Measurements from ENCODE around the gene CFAP58. TPM values are rescaled to one million over a fixed set of nuclear protein-coding genes. Genes with fewer than 3 reads are reported as not detected.

The CFAP58 gene
- total RNA-seq, 2 experiments from 2014 or later = 0.24 to 0.47 TPM

DNA sequence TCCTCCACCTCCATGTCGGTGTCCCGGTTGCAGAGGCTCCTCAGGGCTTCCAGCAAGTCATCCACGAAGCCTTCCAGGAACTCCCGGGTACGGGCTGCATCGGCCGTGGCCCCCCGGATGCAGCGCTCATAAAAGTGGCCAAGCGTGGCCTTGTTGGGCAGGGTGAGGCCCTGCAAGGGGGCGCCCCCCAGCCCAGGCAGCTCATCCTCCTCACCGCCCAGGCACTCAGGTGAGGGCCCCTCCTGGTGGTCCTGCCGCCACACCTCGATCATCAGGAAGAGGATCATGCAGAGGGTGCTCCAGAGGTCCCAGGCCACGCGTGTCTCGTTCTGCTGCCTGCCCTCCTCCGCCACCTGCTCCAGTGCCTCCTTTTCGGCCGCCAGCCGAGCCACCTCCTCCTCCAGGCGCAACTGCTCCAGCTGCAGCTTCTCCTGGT, 38.1 kb upstream of the CFAP58 start:
- no peak for ATAC-seq
- Mint-ChIP-seq H3K36me3 (ENCODE audit: low read depth) (peaks cover 54% of the 10 kb centered on the region), H3K4me3 (no peak overlapping the region), H3K9me3 (ENCODE audit: insufficient read depth) (no peaks in the 10 kb centered on the region), H3K27ac (no peak overlapping the region), H3K27me3 (ENCODE audit: low read depth) (no peaks in the 10 kb centered on the region), H3K4me1 (ENCODE audit: low read depth) (peaks cover 46% of the 10 kb centered on the region)
- no peak for DNase-seq
- ChIA-PET POLR2A (no interaction called here), CTCF (interaction anchor here (0.6 to 13.8 kb wide), 3 partner anchors 10 to 35 kb away, joined by 3 to 303 read pairs (median 3); partner anchors contain the start of gene CFAP58)

DNA sequence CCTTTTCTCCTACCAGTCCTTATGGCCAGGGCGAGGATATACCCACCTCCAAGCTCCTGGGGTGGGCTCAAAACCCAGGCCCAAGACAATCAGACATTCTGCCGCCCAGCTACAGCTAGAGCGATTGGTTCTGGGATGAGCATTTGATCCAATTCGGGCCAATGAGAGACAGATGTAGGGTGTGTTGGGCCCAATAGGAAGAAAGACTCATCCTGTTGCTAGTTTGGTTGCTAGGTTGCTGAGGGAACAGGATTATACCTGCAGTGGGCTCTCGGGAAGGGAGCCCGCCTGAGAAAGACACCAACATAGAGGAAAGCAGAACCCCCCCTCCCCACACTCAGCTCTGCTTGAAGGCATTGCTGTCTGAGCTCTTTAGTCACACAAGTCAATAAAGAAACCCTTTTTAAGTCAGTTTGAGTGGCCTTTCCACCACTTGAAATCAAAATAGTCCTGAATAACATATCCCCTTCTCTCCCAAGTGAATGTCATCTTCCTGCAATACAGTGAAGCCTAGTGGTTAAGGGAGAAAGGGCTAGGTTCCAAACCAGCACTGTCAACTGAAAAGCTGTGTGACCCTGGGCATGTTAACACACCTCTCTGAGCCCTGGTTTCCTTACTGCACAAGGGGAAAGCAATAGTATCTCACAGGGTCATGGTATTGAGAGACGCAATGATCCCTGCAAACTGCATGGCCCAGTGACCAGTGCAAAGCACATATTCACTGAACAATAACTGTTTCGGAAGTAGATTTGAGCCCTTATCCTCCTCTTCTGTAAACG, 37.1 kb upstream of the CFAP58 start:
- no peaks in the 10 kb centered on the region for H3K27me3 Mint-ChIP-seq (ENCODE audit: low read depth)
- no peaks in the 10 kb centered on the region for H3K9me3 Mint-ChIP-seq (ENCODE audit: insufficient read depth)
- peaks cover 47% of the 10 kb centered on the region for H3K4me1 Mint-ChIP-seq (ENCODE audit: low read depth)
- no peak for ATAC-seq
- POLR2A ChIA-PET = no interaction called here
- H3K27ac Mint-ChIP-seq = no peak overlapping the region
- no peak overlapping the region for H3K4me3 Mint-ChIP-seq
- DNase-seq = no peak
- H3K36me3 Mint-ChIP-seq (ENCODE audit: low read depth) = peaks cover 51% of the 10 kb centered on the region
- CTCF ChIA-PET = interaction anchor here (0.9 to 1.2 kb wide), 3 partner anchors 17 to 34 kb away, joined by 3 read pairs; no protein-coding TSS in a partner anchor

DNA sequence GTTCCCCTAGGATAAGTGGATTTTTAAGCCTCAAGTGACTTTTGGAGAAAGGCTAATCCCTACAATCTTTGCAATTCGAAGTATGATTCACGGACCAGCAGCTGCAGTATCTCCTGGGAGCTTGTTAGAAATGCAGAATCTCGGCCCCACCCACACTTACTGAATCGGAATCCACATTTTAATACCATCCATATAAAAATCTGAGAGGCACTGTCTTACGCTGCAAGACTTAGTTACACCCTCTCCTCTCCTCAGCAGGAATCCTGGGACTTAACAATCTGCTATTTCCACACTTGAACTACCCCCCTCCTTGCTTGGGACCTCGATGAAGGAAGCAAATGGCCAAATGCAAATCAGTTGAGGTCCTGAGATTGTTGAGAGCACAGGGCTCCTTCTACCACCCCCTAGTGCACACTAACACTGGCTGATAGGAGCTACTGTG, 36.3 kb upstream of the CFAP58 start:
- no peak overlapping the region for H3K27ac Mint-ChIP-seq
- H3K27me3 Mint-ChIP-seq (ENCODE audit: low read depth) = no peaks in the 10 kb centered on the region
- CTCF ChIA-PET = interaction anchor here (0.9 kb wide), 1 partner anchor 12 kb away, joined by 3 read pairs; no protein-coding TSS in a partner anchor
- peaks cover 49% of the 10 kb centered on the region for H3K4me1 Mint-ChIP-seq (ENCODE audit: low read depth)
- ATAC-seq = no peak
- no peak for DNase-seq
- no peaks in the 10 kb centered on the region for H3K9me3 Mint-ChIP-seq (ENCODE audit: insufficient read depth)
- H3K36me3 Mint-ChIP-seq (ENCODE audit: low read depth) = peaks cover 47% of the 10 kb centered on the region
- no peak overlapping the region for H3K4me3 Mint-ChIP-seq
- POLR2A ChIA-PET = no interaction called here

DNA sequence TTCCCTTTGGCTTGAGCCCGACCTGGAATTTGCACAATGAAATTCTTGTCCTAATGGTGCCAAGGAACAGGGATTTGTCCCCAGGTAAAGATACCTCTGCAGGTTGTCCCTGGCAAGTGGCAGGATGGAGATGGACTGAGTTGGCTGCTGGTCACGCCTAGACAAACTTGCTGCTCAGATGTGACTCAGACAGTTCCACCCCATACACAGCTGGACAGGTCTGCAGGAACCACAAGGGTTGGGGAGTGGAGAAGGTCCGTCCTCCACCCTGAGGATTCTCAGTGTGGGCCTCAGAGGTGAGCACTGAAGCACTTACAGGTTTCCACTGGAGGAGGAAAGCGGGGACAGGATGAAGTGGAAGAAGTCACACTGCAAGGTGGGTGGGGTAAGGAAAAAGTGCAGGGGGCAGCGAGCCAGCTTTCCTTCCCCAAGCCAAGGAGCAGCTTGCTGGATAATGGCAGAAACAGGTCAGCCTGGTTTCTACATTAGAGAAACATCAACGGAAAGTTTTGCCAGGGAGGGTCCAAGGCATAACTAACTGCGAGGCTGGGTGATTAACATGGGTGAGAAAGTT, 35.8 kb upstream of the CFAP58 start:
- ChIA-PET CTCF (interaction anchor here (0.9 kb wide), 1 partner anchor 12 kb away, joined by 3 read pairs; no protein-coding TSS in a partner anchor), POLR2A (no interaction called here)
- Mint-ChIP-seq H3K4me1 (ENCODE audit: low read depth) (peaks cover 52% of the 10 kb centered on the region), H3K9me3 (ENCODE audit: insufficient read depth) (no peaks in the 10 kb centered on the region), H3K27me3 (ENCODE audit: low read depth) (no peaks in the 10 kb centered on the region), H3K36me3 (ENCODE audit: low read depth) (peaks cover 43% of the 10 kb centered on the region), H3K27ac (no peak overlapping the region), H3K4me3 (no peak overlapping the region)
- DNase-seq (no peak), ATAC-seq (no peak)

DNA sequence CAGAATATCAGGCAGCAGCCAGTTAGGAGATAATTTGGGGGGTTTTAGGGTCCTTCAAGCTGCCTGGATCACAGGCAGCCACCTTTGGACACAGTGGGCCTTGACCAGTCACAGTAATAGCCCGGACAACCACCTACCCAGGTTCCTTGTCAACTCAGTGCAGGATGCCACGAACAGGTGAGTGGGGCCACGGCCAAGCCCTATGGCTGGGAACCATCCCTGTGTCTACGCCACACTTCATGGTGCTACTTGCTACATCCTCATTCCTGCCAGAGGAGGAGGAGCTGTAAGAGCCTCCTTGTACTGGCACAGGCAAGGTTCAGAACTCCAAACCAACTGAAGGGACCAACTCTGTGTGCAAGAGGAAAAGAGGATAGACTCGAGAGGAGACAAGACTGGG, 35.3 kb upstream of the CFAP58 start:
- ATAC-seq (no peak), DNase-seq (no peak)
- H3K9me3 Mint-ChIP-seq (ENCODE audit: insufficient read depth) = no peaks in the 10 kb centered on the region
- CTCF ChIA-PET = interaction anchor here (0.9 kb wide), 1 partner anchor 13 kb away, joined by 3 read pairs; no protein-coding TSS in a partner anchor
- peaks cover 41% of the 10 kb centered on the region for H3K36me3 Mint-ChIP-seq (ENCODE audit: low read depth)
- H3K27me3 Mint-ChIP-seq (ENCODE audit: low read depth) = no peaks in the 10 kb centered on the region
- POLR2A ChIA-PET = no interaction called here
- no peak overlapping the region for H3K27ac Mint-ChIP-seq
- no peak overlapping the region for H3K4me3 Mint-ChIP-seq
- H3K4me1 Mint-ChIP-seq (ENCODE audit: low read depth) = peaks cover 58% of the 10 kb centered on the region

DNA sequence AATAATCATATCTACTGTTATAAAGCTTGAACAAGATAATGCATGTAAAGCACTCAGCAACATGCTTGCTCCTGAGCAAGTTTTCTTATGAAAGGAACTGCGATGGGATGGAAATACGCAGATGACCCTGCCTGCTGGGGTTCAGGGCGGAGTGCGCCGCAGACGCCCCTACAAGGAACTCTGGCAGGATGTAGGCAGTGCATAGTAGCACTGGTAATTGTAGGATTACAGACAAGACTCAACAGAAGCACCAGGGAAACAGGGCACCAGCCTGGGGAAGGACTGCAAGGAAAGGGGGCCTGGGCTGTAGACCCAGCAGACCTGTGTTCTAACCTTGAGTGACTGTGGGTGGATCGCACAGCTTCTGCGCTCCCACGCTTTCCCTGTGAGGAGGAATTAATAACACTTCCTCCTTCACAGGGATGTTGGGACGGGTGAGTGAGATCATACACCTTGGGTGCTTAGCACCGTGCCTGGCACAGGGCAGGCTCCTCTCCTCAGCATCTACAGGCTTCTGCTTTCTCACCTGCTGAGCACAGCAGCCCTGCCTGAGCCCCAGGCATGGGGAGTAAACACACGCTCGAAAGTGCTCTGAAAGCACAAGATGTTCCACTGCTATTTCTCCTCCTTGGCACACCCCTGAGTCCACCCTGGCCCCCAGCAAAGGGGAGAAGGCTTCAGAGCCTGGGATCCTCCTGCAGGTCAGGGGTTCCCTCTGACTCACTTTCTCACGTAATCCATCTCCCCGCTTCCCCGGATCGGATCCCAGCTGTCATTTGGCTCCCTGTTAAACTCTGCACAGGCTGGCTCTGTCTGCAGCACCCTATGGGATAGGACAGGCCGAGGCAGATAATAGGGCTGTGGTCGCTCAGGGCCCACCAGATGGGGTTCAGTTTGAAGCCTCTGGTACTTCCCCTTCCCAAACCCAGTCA, 34.6 kb upstream of the CFAP58 start:
- Mint-ChIP-seq H3K27ac (no peak overlapping the region), H3K4me3 (no peak overlapping the region), H3K4me1 (ENCODE audit: low read depth) (peaks cover 65% of the 10 kb centered on the region), H3K9me3 (ENCODE audit: insufficient read depth) (no peaks in the 10 kb centered on the region), H3K27me3 (ENCODE audit: low read depth) (no peaks in the 10 kb centered on the region), H3K36me3 (ENCODE audit: low read depth) (peaks cover 37% of the 10 kb centered on the region)
- DNase-seq (no peak), ATAC-seq (no peak)
- ChIA-PET POLR2A (no interaction called here), CTCF (no interaction called here)

DNA sequence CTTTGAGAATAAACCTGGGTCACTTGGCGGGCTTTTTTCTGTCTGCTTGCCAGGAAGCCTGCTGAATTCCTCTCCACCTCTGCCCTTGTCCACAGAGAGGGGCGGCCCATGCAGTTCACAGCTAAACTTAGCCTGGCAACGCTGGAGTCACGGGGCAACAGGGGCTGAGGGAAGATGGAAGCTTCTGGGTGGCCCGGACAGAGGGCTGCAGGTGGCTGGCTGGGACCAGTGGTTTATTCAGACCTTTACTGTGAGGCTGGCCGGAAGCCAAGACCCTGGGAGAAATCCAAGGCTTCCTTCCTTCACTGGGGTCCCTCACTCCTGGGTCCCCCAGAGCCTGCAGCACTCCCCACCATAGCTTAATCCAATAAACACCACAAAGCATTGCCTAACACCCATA, 32.4 kb upstream of the CFAP58 start:
- H3K36me3 Mint-ChIP-seq (ENCODE audit: low read depth) = peaks cover 41% of the 10 kb centered on the region
- ChIA-PET CTCF (interaction anchor here (0.7 to 4.3 kb wide), 13 partner anchors 9 to 47 kb away, joined by 3 to 41 read pairs (median 5); partner anchors contain the start of genes CFAP58 and ITPRIP), POLR2A (interaction anchor here (0.7 to 2.8 kb wide), 6 partner anchors 10 to 46 kb away, joined by 3 to 12 read pairs (median 4); partner anchors contain the start of genes CFAP58 and ITPRIP)
- peak overlapping the region; percentile 91 for H3K27ac Mint-ChIP-seq
- H3K4me1 Mint-ChIP-seq (ENCODE audit: low read depth) = peaks cover 87% of the 10 kb centered on the region
- DNase-seq = no peak
- no peak overlapping the region for H3K4me3 Mint-ChIP-seq
- H3K27me3 Mint-ChIP-seq (ENCODE audit: low read depth) = no peaks in the 10 kb centered on the region
- ATAC-seq = no peak
- H3K9me3 Mint-ChIP-seq (ENCODE audit: insufficient read depth) = no peaks in the 10 kb centered on the region

DNA sequence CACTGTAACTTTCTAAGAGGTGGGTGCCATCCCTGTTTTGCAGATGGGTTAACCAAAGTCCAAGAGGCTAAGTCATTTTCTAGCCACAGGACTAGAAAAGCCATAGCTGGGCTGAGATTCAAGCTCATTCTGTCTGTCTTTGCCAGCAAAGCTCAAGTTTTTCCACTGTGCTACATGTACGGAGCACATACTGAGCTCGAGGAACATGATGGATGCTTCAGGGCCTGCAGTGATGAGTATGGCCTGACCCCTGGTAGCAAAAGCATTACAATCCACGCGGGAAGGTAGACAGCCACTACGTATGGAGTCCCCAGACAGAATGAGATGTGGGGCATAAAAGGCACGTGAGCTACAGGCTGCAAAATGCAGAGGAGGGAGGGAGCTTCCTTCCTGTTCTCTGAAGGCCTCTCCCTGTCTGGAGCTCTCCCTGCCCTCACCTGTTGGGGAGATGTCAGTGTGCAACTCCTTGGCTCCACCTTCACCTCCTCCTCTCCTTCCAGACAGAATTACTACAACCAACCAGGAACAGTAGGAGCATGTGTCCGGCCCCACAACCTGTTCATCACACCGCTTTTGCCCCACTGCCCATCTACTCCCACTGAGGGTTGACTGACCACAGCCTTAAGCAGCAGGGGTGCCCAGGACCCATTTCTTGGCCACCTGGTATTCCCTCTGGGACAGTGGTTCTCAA, 31.8 kb upstream of the CFAP58 start:
- H3K4me1 Mint-ChIP-seq (ENCODE audit: low read depth) = peaks cover 92% of the 10 kb centered on the region
- H3K9me3 Mint-ChIP-seq (ENCODE audit: insufficient read depth) = no peaks in the 10 kb centered on the region
- DNase-seq = no peak
- peak; percentile 25 for ATAC-seq
- H3K27me3 Mint-ChIP-seq (ENCODE audit: low read depth) = no peaks in the 10 kb centered on the region
- peak overlapping the region; percentile 61 for H3K4me3 Mint-ChIP-seq
- peak overlapping the region; percentile 91 for H3K27ac Mint-ChIP-seq
- H3K36me3 Mint-ChIP-seq (ENCODE audit: low read depth) = peaks cover 44% of the 10 kb centered on the region
- ChIA-PET POLR2A (interaction anchor here (0.7 to 2.8 kb wide), 6 partner anchors 11 to 47 kb away, joined by 3 to 12 read pairs (median 4); partner anchors contain the start of genes CFAP58 and ITPRIP), CTCF (interaction anchor here (0.7 to 4.3 kb wide), 13 partner anchors 8 to 48 kb away, joined by 3 to 41 read pairs (median 5); partner anchors contain the start of genes CFAP58 and ITPRIP)

DNA sequence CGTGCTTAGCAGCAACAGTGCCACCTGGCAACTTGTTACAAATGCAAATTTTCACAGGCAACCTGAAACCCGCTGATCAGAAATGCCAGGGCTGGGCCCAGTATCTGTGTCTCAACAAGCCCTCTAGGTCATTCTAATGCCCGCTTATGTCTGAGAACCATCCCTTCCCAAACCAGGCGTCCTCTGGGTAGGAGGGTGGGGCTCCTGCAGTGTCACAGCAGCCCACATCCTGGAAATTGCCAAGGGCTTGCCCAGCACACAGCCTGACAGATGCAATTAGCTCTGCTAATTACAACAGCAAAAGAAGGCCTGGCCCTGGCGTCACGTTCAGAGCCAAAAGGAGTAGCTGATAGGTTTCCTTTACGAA, 31.2 kb upstream of the CFAP58 start:
- POLR2A ChIA-PET = interaction anchor here (0.6 to 2.8 kb wide), 5 partner anchors 12 to 1240 kb away, joined by 3 to 12 read pairs (median 5); partner anchors contain the start of gene ITPRIP
- no peaks in the 10 kb centered on the region for H3K27me3 Mint-ChIP-seq (ENCODE audit: low read depth)
- ATAC-seq = peak; percentile 54

DNA sequence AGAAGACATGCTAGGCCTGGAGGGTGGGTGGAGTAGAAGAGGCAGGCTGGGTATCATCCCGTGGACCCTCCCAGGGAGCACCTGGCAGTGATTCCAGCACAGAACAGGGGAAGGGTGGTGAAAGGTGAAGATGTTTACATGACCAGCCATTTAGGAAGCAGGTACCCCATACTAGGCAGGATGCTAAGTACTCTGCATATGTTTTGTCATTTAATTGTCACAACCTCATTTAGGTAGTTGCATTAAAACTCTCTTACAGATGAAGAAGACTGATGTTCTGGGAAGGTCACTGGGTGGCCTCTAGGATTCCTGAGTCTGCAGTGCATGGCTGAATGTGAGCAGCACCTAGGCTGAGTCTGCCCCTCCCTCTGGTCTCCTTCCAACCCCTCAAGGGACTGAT, 30.5 kb upstream of the CFAP58 start:
- Mint-ChIP-seq H3K27me3 (ENCODE audit: low read depth) (no peaks in the 10 kb centered on the region), H3K4me1 (ENCODE audit: low read depth) (peaks cover 93% of the 10 kb centered on the region), H3K36me3 (ENCODE audit: low read depth) (peaks cover 44% of the 10 kb centered on the region), H3K27ac (peak overlapping the region; percentile 91), H3K9me3 (ENCODE audit: insufficient read depth) (no peaks in the 10 kb centered on the region), H3K4me3 (peak overlapping the region; percentile 61)
- DNase-seq (no peak), ATAC-seq (no peak)
- POLR2A ChIA-PET = interaction anchor here (0.6 to 2.0 kb wide), 4 partner anchors 12 to 1240 kb away, joined by 3 to 13 read pairs (median 4); partner anchors contain the start of gene ITPRIP
- CTCF ChIA-PET = interaction anchor here (0.6 to 4.3 kb wide), 8 partner anchors 10 to 49 kb away, joined by 3 to 41 read pairs (median 4); partner anchors contain the start of gene ITPRIP

More for the DNA sequence above, 31.2 kb upstream of the CFAP58 start:
- Mint-ChIP-seq H3K9me3 (ENCODE audit: insufficient read depth) (no peaks in the 10 kb centered on the region), H3K4me3 (peak overlapping the region; percentile 61), H3K4me1 (ENCODE audit: low read depth) (peaks cover 93% of the 10 kb centered on the region), H3K36me3 (ENCODE audit: low read depth) (peaks cover 47% of the 10 kb centered on the region), H3K27ac (peak overlapping the region; percentile 91)
- DNase-seq = peak; percentile 65
- CTCF ChIA-PET = interaction anchor here (0.8 to 4.3 kb wide), 12 partner anchors 9 to 48 kb away, joined by 3 to 41 read pairs (median 6); partner anchors contain the start of genes CFAP58 and ITPRIP
